CD4-positive, alpha-beta T cell treated with Interleukin-4 for 4 hours (primary cell): ENCODE results near the gene TRMT112.
A peak's percentile ranks its signal among the peaks of the same experiment; 100 is the strongest.

Experiments used
- DNase-seq: peaks from one replicate; pipeline ENCODE4 v3.0.0-alpha.2; 2020

Gene TRMT112

DNA sequence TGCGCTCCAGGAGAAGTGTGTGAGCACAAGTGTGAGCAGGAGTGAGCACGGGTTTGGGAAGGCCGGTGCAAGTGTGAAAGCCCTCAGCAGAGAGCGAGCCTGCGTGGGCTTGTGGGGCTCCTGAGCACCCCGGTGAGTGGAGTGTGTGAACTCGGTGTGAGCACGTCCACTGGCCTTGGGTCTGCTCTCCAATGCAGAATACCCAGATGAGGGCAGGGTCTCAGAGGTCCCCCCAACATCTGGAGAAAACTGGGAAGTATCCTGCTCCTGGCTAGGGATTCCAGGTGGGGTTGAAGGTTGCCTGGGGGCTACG, 10.8 kb downstream of the TRMT112 start:
- DNase-seq: no peak

GRCh38 chr11:64305691-64306562, 11.4 kb downstream of the TRMT112 start:
- DNase-seq: peak; percentile 81

- DNase-seq: peak; percentile 98
These were observed 12.2 kb downstream of the TRMT112 start, which contains the start of gene ESRRA for GRCh38 chr11:64305075-64305690. Gene ESRRA, plus strand, starts transcription at chr11:64305524. Its CDS starts 1,656 bp downstream, at chr11:64307180.

GRCh38 chr11:64304316-64305072, 12.9 kb downstream of the TRMT112 start:
- peak; percentile 89 for DNase-seq

GRCh38 chr11:64304032-64304315, 13.4 kb downstream of the TRMT112 start:
- DNase-seq: no peak

GRCh38 chr11:64303109-64304031, 14.0 kb downstream of the TRMT112 start:
- DNase-seq: no peak

GRCh38 chr11:64299847-64300648, 17.3 kb downstream of the TRMT112 start, which contains the start of gene CATSPERZ:
Gene CATSPERZ, plus strand, starts transcription at chr11:64300358. Its CDS starts 53 bp downstream, at chr11:64300411.
- DNase-seq: no peak

DNA sequence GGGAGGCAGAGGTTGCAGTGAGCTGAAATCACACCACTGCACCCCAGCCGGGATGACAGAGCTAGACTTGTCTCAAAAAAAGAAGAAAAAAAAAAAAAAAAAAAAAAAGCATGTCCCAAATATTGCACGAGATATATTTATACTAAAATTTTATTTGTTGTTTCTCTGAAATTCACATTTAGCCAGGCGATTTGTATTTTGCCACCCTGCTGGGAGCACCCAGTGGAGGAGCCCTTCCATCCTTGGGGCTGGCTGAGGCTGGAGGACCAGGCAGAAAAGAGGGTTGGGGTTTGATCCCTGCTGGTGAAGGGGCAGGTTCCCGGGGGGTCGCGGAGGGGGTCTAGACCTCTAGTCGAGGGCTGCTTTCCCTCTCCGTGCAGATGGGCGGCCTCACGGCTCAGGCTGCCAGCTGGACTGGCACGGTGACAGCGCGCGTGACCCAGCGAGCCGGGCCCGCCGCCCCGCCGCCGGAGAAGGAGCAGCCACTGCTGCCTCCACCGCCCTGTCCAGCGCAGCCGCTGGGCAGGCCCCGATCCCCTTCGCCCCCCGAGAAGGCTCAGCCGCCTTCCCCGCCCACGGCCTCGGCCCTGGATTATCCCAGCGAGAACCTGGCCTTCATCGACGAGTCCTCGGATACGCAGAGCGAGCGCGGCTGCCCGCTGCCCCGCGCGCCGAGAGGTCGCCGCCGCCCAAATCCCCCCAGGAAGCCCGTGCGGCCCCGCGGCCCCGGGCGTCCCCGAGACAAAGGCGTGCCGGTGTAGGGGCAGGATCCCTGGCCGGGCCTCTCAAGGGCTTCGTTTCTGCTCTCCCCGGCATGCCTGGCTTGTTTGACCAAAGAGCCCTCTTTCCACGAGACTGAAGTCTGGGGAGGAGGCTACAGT, 18.2 kb downstream of the TRMT112 start:
- DNase-seq: no peak

- no peak for DNase-seq
These were observed 19.5 kb downstream of the TRMT112 start for GRCh38 chr11:64297699-64298358.

DNA sequence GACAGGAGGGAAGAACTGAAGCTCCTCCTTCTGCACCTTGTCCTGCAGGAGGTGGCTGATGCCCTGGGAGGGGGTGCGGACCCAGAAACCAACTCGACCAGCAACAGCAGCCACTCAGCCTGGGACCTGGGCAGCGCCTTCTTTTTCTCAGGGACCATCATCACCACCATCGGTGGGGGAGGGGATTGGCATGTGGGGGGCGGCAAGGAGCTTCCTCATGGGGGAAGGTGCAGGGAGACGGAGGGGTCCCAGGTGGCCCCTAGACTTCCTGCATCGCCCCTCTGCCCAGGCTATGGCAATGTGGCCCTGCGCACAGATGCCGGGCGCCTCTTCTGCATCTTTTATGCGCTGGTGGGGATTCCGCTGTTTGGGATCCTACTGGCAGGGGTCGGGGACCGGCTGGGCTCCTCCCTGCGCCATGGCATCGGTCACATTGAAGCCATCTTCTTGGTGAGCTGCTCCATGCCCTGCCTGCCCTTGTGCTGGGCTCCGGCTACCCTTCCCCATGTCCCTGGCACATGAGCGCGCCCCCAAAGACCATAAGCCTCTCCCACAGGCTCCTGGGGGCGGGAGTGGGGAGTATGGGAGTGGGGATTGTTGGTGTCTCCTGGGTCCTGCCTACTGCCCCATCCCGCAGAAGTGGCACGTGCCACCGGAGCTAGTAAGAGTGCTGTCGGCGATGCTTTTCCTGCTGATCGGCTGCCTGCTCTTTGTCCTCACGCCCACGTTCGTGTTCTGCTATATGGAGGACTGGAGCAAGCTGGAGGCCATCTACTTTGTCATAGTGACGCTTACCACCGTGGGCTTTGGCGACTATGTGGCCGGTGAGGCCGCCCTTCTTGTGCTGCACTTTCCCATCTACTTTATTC, 20.3 kb downstream of the TRMT112 start:
- no peak for DNase-seq

- no peak for DNase-seq
These were observed 21.1 kb downstream of the TRMT112 start for GRCh38 chr11:64296236-64296635.

- DNase-seq: no peak
These were observed 21.6 kb downstream of the TRMT112 start for GRCh38 chr11:64295760-64296159.

DNA sequence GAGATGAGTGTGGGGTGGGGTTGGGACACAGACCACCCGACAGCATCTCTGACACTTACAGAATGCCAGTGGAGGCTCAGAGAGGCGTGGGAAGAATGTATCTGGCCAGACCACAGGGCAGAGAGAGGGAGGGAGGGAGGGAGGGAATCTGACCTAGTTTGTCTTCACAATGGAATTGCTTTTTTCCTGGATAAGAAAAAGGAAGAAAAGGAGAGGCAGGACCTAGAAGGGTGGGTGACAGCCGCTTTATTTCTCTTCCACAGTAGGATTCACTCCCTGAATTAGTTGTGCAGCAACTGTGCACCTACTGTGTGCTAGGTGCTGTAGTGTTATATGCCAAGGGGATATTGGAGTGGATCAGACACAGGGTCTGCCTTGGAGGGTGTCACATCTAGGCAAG, 22.6 kb downstream of the TRMT112 start:
- no peak for DNase-seq

GRCh38 chr11:64292460-64293254, 24.7 kb downstream of the TRMT112 start:
- no peak for DNase-seq

DNA sequence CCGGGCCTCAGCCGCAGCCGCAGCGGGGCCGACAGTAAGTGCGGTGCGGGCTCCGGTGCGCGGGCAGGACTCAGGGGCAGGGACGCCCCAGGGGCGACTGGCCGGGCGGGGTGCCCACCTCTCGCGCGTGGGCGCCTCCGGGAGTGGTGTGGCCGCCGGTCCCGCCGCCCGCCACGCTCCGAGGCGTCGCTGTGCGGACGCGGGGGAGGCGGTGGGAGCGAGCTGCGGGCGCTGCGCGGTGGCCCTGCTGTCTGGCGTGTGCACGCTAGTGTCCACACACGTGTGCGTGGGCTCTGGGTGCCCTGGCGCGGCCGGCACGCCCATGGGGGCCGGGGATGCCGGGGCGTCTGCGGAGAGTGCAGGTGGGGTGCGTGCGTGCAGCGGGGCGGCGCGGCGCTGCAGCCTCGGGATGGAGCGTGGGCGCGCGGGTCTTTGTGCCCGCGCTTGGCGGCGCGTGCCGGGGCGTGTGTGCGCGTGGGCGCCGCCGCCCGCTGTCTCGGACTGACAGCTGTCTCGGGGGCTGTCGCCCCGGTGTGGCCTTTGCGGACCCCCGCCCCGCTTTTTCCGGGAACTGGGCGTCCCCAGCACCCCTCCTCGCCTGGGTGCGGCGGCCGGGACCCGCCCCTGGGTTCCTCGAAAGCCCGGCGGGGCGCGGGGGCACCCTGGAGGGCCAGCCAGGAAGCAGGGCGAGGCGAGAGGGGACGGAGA, 25.5 kb downstream of the TRMT112 start:
- no peak for DNase-seq

- DNase-seq: no peak
These were observed 26.1 kb downstream of the TRMT112 start, which contains the start of gene KCNK4 for GRCh38 chr11:64291262-64291751. Gene KCNK4, plus strand, starts transcription at chr11:64291302. Its CDS starts 1,717 bp downstream, at chr11:64293019.
